Stomach (tissue), 9 donors: ENCODE results near the gene CTBP1. TPM values are rescaled to one million over a fixed set of nuclear protein-coding genes. Genes with fewer than 3 reads are reported as not detected.

Source experiments
- DNase-seq, 2 donors: peaks; one replicate each; pipeline versions ENCODE4 v3.0.0 to v3.0.0-alpha.2; 2013 to 2019
- H3K27ac ChIP-seq, 5 donors: fragments of 200-600 bp in 4 of 5; sonication (generic) in 4 of 5; one replicate each; pipeline ENCODE4 v1.5.1; 2013 to 2019; ENCODE audit warnings: mild to moderate bottlenecking in 1 of 5, moderate library complexity in 1 of 5
- H3K27me3 ChIP-seq, 3 donors: fragments of 200-600 bp; sonication (generic); one replicate each; pipeline ENCODE4 v1.5.1; 2017 to 2019; ENCODE audit warnings: mixed run types in 1 of 3
- H3K36me3 ChIP-seq, 4 donors: fragments of 200-600 bp; sonication (generic); 1 replicate in 3 of 4; 2 replicates in 1 of 4; pipeline ENCODE4 v1.5.1; 2016 to 2019
- H3K4me1 ChIP-seq, 4 donors: fragments of 200-600 bp; sonication (generic); one replicate each; pipeline ENCODE4 v1.5.1; 2016 to 2019
- H3K4me3 ChIP-seq, 4 donors: fragments of 200-600 bp; sonication (generic) in 3 of 4; one replicate each; pipeline ENCODE4 v1.5.1; 2016 to 2019; ENCODE audit warnings: mild to moderate bottlenecking in 1 of 4
- H3K9me3 ChIP-seq, 4 donors: fragments of 200-600 bp; sonication (generic); one replicate each; pipeline ENCODE4 v1.5.1; 2016 to 2019
- CTCF ChIP-seq, 7 experiments: fragments of 450-650 bp in 4 of 7; fragments of 200-600 bp in 3 of 7; sonication (generic) in 3 of 7; IDR thresholded peaks; one replicate each; pipeline ENCODE4 v1.5.1; 2016 to 2019; ENCODE audit warnings: antibody characterized with exemption in 7 of 7, control low read depth in 2 of 7, mild to moderate bottlenecking in 1 of 7
- EP300 ChIP-seq: sonication (generic); formaldehyde crosslinking; IDR thresholded peaks from one replicate; pipeline ENCODE4 v1.6.1; 2017; ENCODE audit warnings: antibody characterized with exemption
- POLR2A ChIP-seq, 4 donors: fragments of 450-650 bp; IDR thresholded peaks; one replicate each; pipeline ENCODE4 v1.6.1; 2016; ENCODE audit warnings: antibody characterized with exemption in 4 of 4, control low read depth in 2 of 4, mild to moderate bottlenecking in 1 of 4, moderate library complexity in 1 of 4
- POLR2AphosphoS5 ChIP-seq, 3 donors: sonication (generic); formaldehyde crosslinking; IDR thresholded peaks; one replicate each; pipeline ENCODE4 v1.6.1; 2016; ENCODE audit warnings: antibody characterized with exemption in 3 of 3
- WGBS, 5 donors: extraction: QIAGEN DNeasy Blood & Tissue Kit in 3 of 5; methylation state at CpG; one replicate each; pipeline versions ENCODE4 v1.1.5 to v1.1.7; 2013 to 2018; 5-methylcytosine and 5-hydroxymethylcytosine counted together
- intact Hi-C: fragments of 100-400 bp; cut with DNase I; formaldehyde crosslinking; loops from one replicate; pipeline ENCODE4 v1.15.1; 2023; ENCODE audit warnings: low total_unique reads
- polyA plus RNA-seq, 3 donors: library from polyadenylated mRNA; stranded (reverse); fragments of 200-250 nt; gene quantifications; one replicate each; pipeline ENCODE4 v1.2.3, GENCODE V29; 2013
- total RNA-seq, 5 donors: library from RNA; depleted of rRNA; stranded (reverse); fragments of >200 nt; gene quantifications; one replicate each; pipeline versions ENCODE4 v1.1.0 to v1.2.3, GENCODE V29; 2014 to 2016
- donor health status: healthy with polysubstance abuse.
- donor health status: Bipolar disorder and iron deficiency.
- donor health status: healthy.

The CTBP1 gene
- total and polyA plus RNA-seq, 8 donors: 72.7 to 415 (median 95.1) TPM

- peaks cover 8 to 56% (median 25%) of the 10 kb centered on the region in 3 donors for H3K27me3 ChIP-seq
- no peak for DNase-seq
Observed at GRCh38 chr4:1169691-1170096, 79.2 kb downstream of the CTBP1 start.

GRCh38 chr4:1169171-1169671, 79.7 kb downstream of the CTBP1 start:
- H3K9me3 ChIP-seq: no peaks in the 10 kb centered on the region
- peak overlapping the region in 1 of 5 donors; percentile 23 for H3K27ac ChIP-seq
- TF ChIP-seq CTCF (IDR thresholded peaks at IDR 0.05) (no peak), POLR2AphosphoS5 (IDR thresholded peaks at IDR 0.05) (no peak), EP300 (no peak), POLR2A (IDR thresholded peaks at IDR 0.05) (no peak)
- H3K36me3 ChIP-seq: peaks cover 0 to 4% (median 0%) of the 10 kb centered on the region in 4 donors
- H3K27me3 ChIP-seq: peaks cover 8 to 56% (median 25%) of the 10 kb centered on the region in 3 donors
- 83 to 91% (median 89%) methylated on average over 14 to 17 of the region's 17 CpGs for WGBS, 5 donors
- no peak for DNase-seq
- intact Hi-C loops: no loop called here
- peak overlapping the region in 1 of 4 donors; percentile 4 for H3K4me3 ChIP-seq
- peaks cover 34 to 66% (median 52%) of the 10 kb centered on the region in 4 donors for H3K4me1 ChIP-seq

More at GRCh38 chr4:1169691-1170096, 79.2 kb downstream of the CTBP1 start:
- Histone ChIP-seq H3K9me3 (no peaks in the 10 kb centered on the region), H3K27ac (peak overlapping the region in 1 of 5 donors; percentile 23), H3K4me1 (peaks cover 34 to 66% (median 52%) of the 10 kb centered on the region in 4 donors), H3K36me3 (peaks cover 0 to 4% (median 0%) of the 10 kb centered on the region in 4 donors), H3K4me3 (no peak overlapping the region)
- intact Hi-C loops: no loop called here
- TF ChIP-seq EP300 (no peak), CTCF (IDR thresholded peaks at IDR 0.05) (no peak), POLR2A (IDR thresholded peaks at IDR 0.05) (no peak), POLR2AphosphoS5 (IDR thresholded peaks at IDR 0.05) (no peak)
- 74 to 92% (median 85%) methylated on average over 9 to 13 of the region's 13 CpGs for WGBS, 5 donors

- H3K4me3 ChIP-seq: peak overlapping the region in 2 of 4 donors; percentile 67 to 71
- H3K36me3 ChIP-seq: peaks cover 0 to 4% (median 0%) of the 10 kb centered on the region in 4 donors
- H3K4me1 ChIP-seq: peaks cover 34 to 66% (median 50%) of the 10 kb centered on the region in 4 donors
- H3K27ac ChIP-seq: peak overlapping the region in 3 of 5 donors; percentile 71 to 79 (median 71)
- WGBS, 5 donors: 79 to 82% (median 80%) methylated on average over 15 to 21 of the region's 21 CpGs
- no peak for TF ChIP-seq POLR2A (IDR thresholded peaks at IDR 0.05)
- no peak for TF ChIP-seq CTCF (IDR thresholded peaks at IDR 0.05)
- no peak for TF ChIP-seq EP300
- TF ChIP-seq POLR2AphosphoS5 (IDR thresholded peaks at IDR 0.05): no peak
- peaks cover 8 to 51% (median 25%) of the 10 kb centered on the region in 3 donors for H3K27me3 ChIP-seq
- no peak for DNase-seq
- intact Hi-C loops: no loop called here
- no peaks in the 10 kb centered on the region for H3K9me3 ChIP-seq
Observed at GRCh38 chr4:1168191-1169101, 80.5 kb downstream of the CTBP1 start.

- intact Hi-C loops: no loop called here
- Histone ChIP-seq H3K4me1 (peaks cover 32 to 57% (median 40%) of the 10 kb centered on the region in 4 donors), H3K27me3 (peaks cover 8 to 40% (median 23%) of the 10 kb centered on the region in 3 donors), H3K9me3 (no peaks in the 10 kb centered on the region), H3K27ac (peak overlapping the region; percentile 36 to 79 (median 71)), H3K4me3 (peak overlapping the region; percentile 54 to 71 (median 62)), H3K36me3 (peaks cover 0 to 4% (median 0%) of the 10 kb centered on the region in 4 donors)
- peak; percentile 83 to 96 for DNase-seq
- TF ChIP-seq CTCF (IDR thresholded peaks at IDR 0.05) (peak in 5 of 7 experiments; percentile 84 to 94 (median 91)), POLR2AphosphoS5 (IDR thresholded peaks at IDR 0.05) (peak; percentile 4 to 48 (median 42)), EP300 (no peak)
- WGBS, 5 donors: 1 to 4% (median 3%) methylated on average over 10 to 51 of the region's 51 CpGs
Observed at GRCh38 chr4:1167244-1167949, 81.5 kb downstream of the CTBP1 start.
